Measurements from ENCODE around the gene CYP2W1. TPM values are rescaled to one million over a fixed set of nuclear protein-coding genes. Genes with fewer than 3 reads are reported as not detected.

Gene CYP2W1
- total RNA-seq, 1 experiment from 2014 or later: not detected

DNA sequence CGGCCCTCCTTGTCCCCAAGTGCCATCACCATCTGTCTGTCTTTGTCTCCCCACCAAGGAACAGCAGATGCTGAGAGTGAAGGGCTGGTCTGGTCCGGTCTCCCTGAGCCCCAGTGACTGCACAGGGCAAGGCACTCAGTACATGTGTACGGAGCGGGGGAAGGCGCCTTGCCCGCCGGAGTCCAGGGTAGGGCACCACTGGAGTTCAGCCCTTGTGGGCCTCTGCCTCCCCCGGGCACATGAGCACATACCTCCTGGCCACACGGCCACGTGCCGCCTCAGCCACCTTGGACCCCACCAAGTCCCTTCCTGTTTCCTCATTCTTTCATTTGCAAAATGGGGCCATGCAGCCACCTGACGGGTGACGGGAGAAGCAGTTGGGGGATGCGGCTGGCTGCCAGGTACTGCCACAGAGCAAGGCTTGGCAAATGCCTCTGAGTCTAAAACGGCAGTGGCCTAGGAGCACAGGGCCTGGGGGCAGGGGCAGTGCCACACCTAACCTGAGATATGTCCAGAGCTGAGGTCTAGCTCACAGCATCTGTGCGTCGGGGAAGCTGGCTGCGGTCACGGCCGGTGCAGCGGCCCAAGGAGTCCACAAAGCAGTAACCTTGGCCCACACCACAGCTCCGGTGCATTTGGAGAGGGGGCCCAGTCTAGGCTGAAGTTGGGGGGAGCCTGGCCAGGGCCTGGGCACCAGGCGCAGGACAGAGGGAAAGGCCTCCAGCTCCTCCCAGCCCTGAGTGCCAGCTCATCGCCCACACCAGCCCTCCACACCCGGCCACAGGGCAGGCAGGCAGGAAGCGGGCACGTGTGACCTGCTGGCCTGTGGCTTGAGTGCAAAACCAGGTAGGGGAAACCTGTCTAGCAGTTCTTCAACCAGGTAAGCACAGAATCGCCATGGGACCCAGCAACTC, 33.7 kb upstream of the CYP2W1 start:
- Mint-ChIP-seq H3K27me3 (ENCODE audit: low read depth) (peaks cover 12% of the 10 kb centered on the region), H3K4me3 (no peak overlapping the region), H3K9me3 (no peaks in the 10 kb centered on the region), H3K36me3 (no peaks in the 10 kb centered on the region), H3K4me1 (peaks cover 13% of the 10 kb centered on the region), H3K27ac (no peak overlapping the region)
- TF ChIP-seq, protein P1, sequence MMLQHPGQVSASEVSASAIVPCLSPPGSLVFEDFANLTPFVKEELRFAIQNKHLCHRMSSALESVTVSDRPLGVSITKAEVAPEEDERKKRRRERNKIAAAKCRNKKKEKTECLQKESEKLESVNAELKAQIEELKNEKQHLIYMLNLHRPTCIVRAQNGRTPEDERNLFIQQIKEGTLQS (CRISPR knock-in tag; conservative IDR thresholded peaks at IDR 0.05): no peak
- TF ChIP-seq, protein P2, sequence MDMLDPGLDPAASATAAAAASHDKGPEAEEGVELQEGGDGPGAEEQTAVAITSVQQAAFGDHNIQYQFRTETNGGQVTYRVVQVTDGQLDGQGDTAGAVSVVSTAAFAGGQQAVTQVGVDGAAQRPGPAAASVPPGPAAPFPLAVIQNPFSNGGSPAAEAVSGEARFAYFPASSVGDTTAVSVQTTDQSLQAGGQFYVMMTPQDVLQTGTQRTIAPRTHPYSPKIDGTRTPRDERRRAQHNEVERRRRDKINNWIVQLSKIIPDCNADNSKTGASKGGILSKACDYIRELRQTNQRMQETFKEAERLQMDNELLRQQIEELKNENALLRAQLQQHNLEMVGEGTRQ (CRISPR knock-in tag; IDR thresholded peaks at IDR 0.05): peak; percentile 22; the same call in 1 of the 2 replicates
- ChIA-PET CTCF (no interaction called here), POLR2A (no interaction called here)
- ATAC-seq (no peak), DNase-seq (ENCODE audit: low spot score) (no peak)

DNA sequence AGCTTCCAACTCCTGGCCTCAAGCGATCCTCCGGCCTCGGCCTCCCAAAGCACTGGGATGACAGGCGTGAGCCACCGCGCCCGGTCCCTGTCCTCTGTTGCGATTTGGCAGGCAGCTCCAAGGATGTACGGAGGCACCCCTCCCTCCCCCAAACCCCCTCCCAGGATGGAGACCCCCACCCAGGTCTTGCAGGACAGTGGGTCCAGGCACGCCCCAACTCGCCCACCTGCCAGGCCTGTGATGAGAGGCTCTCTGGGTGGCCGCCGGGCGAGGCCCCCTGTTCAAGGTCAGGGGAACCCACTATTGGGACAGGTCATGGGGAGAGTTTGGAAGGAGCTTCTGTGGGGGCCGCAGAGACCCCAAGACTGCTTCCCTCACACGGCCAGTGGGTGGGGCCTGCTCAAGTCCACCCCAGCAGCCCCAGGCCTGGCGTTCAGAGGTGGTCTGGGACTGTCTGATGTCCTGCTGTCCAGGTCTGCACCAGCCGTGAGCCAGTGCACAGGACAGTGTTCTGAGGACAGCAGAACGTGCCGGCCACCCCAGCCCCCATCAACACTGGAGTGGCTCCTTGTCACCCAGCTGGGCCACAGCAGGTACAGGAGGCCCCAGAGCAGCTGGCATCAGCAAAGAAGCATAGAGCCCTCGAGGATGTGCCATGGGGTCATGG, 31.0 kb upstream of the CYP2W1 start:
- H3K36me3 Mint-ChIP-seq: no peaks in the 10 kb centered on the region

More for the DNA sequence above, 31.0 kb upstream of the CYP2W1 start:
- CTCF ChIA-PET: interaction anchor here (0.8 to 0.9 kb wide), 2 partner anchors 41 to 43 kb away, joined by 3 to 4 read pairs; no protein-coding TSS in a partner anchor
- Mint-ChIP-seq H3K4me3 (no peak overlapping the region), H3K27me3 (ENCODE audit: low read depth) (peaks cover 24% of the 10 kb centered on the region), H3K4me1 (peaks cover 10% of the 10 kb centered on the region), H3K9me3 (no peaks in the 10 kb centered on the region), H3K27ac (no peak overlapping the region)
- POLR2A ChIA-PET: interaction anchor here (0.5 kb wide), 1 partner anchor 43 kb away, joined by 3 read pairs; no protein-coding TSS in a partner anchor
- no peak for TF ChIP-seq FOXJ3 (CRISPR knock-in tag; IDR thresholded peaks at IDR 0.05; ENCODE audit: borderline replicate concordance)
- TF ChIP-seq GABPB1 (CRISPR knock-in tag; IDR thresholded peaks at IDR 0.05): no peak
- TF ChIP-seq, protein P3, sequence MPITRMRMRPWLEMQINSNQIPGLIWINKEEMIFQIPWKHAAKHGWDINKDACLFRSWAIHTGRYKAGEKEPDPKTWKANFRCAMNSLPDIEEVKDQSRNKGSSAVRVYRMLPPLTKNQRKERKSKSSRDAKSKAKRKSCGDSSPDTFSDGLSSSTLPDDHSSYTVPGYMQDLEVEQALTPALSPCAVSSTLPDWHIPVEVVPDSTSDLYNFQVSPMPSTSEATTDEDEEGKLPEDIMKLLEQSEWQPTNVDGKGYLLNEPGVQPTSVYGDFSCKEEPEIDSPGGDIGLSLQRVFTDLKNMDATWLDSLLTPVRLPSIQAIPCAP (CRISPR knock-in tag; IDR thresholded peaks at IDR 0.05): no peak
- TF ChIP-seq, protein P4, sequence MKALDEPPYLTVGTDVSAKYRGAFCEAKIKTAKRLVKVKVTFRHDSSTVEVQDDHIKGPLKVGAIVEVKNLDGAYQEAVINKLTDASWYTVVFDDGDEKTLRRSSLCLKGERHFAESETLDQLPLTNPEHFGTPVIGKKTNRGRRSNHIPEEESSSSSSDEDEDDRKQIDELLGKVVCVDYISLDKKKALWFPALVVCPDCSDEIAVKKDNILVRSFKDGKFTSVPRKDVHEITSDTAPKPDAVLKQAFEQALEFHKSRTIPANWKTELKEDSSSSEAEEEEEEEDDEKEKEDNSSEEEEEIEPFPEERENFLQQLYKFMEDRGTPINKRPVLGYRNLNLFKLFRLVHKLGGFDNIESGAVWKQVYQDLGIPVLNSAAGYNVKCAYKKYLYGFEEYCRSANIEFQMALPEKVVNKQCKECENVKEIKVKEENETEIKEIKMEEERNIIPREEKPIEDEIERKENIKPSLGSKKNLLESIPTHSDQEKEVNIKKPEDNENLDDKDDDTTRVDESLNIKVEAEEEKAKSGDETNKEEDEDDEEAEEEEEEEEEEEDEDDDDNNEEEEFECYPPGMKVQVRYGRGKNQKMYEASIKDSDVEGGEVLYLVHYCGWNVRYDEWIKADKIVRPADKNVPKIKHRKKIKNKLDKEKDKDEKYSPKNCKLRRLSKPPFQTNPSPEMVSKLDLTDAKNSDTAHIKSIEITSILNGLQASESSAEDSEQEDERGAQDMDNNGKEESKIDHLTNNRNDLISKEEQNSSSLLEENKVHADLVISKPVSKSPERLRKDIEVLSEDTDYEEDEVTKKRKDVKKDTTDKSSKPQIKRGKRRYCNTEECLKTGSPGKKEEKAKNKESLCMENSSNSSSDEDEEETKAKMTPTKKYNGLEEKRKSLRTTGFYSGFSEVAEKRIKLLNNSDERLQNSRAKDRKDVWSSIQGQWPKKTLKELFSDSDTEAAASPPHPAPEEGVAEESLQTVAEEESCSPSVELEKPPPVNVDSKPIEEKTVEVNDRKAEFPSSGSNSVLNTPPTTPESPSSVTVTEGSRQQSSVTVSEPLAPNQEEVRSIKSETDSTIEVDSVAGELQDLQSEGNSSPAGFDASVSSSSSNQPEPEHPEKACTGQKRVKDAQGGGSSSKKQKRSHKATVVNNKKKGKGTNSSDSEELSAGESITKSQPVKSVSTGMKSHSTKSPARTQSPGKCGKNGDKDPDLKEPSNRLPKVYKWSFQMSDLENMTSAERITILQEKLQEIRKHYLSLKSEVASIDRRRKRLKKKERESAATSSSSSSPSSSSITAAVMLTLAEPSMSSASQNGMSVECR (CRISPR knock-in tag; IDR thresholded peaks at IDR 0.05; ENCODE audit: borderline replicate concordance): no peak
- TF ChIP-seq, protein P5, sequence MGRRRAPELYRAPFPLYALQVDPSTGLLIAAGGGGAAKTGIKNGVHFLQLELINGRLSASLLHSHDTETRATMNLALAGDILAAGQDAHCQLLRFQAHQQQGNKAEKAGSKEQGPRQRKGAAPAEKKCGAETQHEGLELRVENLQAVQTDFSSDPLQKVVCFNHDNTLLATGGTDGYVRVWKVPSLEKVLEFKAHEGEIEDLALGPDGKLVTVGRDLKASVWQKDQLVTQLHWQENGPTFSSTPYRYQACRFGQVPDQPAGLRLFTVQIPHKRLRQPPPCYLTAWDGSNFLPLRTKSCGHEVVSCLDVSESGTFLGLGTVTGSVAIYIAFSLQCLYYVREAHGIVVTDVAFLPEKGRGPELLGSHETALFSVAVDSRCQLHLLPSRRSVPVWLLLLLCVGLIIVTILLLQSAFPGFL (CRISPR knock-in tag; IDR thresholded peaks at IDR 0.05; ENCODE audit: borderline replicate concordance): no peak
- no peak for TF ChIP-seq TP53 (CRISPR knock-in tag; IDR thresholded peaks at IDR 0.05)
- DNase-seq (ENCODE audit: low spot score) (no peak), ATAC-seq (no peak)
